Left hindlimb (tissue), 1 donor: Measurements from ENCODE around the gene AEBP1.

Experiments
- DNase-seq: peaks from one replicate; pipeline ENCODE4 v3.0.0-alpha.2; 2018

Gene AEBP1

DNA sequence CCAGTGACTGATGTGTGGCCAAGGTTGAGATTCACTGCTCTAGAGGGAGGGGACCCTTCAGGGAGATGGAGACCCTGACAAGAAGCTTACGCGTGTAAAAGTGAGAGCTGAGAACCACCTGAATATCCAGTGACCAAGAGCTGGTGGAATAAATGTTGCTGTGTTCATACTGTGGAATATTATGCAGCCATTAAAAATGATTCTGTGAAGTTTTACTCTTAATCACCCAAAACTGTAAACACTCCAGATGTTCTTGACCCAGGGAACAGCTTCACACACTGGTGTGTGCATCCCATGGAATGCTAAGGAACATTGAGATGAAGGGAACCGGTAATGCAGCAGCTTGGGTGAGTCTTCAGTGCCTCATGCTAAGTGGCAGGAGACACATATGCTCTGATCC is 17.5 kb upstream of the AEBP1 start:
- DNase-seq, result no peak

DNA sequence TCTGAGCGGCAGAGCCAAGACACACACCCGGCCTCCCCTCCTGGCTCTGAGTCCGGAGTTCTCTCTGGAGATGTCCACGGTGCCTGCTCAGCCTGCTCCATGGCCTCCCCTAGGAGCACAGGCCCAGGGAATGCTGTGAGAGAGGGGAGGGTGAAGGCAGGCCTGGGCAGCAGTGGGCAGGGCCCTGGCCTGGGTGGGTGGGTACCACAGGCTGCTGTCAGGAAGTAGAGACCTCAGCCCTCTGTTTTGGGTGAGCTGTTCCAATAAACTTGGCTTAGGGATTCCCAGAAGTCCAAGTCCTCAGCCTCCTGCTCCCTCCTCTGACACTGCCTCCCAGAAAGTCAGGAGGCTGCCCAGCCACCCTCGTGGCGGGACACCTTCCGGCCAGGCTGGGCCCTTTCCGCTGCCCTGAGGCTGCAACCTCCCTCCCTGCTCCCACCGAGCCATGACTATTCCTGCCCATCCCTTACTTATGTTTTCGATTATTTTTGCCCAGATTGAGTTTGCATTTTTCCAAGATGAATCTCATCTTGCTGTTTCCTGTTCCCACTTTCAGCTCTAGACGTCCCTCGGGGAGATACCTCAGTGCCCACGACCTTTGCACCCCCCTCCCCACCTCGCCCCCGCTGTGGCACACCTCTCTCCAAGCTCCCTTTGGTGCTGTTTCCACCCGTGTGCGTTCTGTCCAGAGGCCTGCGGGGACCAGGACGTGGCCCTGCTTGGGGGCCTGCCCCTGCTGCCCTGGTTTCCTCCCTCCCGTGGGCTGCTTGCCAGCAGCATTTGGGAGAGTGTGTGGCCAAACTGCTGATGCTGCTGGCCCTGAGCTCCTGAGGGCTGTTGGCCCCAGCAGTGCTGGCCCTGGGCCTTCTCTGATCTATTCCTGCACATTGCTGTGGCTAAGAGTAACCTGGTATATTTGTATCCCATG is 16.0 kb upstream of the AEBP1 start:
- no peak for DNase-seq

DNA sequence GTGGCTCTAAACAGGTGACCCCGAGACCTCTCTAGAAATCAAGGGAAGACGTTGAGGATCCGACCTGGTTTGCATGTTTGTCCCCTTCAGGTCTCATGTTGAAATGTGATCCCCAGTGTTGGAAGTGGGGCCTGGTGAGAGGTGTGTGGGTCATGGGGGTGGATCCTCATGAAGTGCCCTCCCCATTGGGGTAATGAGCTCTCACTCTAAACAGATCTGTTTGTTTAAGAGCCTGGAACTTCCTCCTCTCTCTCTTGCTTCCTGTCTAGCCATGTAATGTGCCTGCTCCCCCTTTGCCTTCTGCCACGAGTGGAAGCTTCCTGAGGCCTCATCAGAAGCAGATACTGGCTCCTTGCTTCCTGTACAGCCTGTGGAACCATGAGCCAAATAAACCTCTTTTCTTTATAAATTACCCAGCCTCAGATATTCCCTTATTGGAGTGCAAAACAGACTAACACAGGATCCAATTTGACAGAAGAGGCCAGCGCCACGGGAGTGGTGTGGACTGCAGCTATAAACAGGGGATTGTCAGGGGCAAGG is 11.0 kb upstream of the AEBP1 start:
- no peak for DNase-seq

DNA sequence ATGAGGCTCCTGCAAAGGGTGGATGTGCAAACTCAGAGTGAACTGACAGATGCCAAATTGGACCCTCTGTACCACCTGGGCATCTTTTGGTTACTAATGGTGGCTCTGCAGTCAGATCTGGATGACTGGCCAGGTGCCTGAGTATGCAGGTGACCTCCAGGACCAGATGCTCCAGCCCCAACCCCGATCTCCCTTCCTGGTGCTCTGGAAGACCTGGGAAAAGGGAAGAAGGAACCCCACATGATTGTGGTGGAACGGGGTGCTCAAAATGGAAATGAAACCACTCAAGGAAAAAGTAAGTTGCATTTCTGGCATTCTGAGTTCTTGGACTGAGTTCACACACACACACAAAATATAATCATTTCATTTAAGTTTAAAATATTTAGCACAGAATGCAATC is 9.8 kb upstream of the AEBP1 start:
- DNase-seq, result no peak

DNA sequence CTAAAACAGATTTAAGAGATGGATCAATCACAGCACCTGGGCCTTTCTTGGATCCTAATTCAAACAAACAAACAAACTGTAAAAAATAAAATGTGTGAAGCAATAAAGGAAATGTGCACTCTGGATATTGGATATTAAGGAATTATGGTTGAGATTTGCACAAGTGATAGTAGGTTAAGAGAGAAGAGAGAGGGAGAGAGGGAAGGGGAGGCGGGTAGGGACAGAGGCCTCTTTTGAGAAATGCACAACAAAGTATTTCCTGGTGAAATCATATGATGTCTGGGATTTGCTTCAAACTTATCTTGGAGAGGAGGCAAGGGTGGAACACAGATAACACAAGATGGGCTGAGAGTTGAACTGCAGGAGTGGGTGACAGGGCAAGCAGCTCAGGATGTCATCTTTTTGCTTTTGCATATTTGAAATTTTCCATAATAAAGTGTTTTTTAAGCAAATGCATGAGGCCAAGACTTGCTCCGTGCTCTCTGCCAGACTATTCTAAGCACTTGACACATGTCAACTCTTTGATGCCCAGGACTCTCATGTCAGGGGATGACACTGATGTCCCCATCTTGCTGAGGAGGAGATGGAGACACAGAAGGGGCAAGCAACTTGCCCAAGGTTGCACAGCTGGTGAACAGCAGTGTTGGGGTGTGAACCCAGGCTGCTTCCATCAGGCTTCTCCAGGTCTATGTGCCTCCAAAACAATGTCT is 9.1 kb upstream of the AEBP1 start:
- DNase-seq, result no peak

DNA sequence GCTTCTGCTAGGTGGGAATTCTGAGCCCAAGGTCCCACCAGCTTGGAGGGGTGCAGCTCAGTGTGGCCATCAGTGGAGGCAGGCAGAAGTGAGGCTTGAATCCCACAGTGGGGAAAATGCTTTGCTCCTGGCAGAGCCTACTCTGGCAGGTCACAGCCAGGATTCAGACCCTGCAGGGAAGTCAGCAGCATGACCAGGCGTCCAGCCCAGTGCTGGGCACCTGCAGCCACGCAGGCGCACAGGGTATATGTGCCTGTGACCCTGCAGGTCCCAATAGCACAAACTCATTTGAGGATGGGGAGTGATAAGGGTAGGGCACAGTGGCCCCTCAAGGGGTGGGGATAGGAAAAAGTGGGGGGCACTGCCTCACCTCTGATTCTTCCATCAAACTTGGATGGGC is 8.4 kb upstream of the AEBP1 start:
- no peak for DNase-seq

DNA sequence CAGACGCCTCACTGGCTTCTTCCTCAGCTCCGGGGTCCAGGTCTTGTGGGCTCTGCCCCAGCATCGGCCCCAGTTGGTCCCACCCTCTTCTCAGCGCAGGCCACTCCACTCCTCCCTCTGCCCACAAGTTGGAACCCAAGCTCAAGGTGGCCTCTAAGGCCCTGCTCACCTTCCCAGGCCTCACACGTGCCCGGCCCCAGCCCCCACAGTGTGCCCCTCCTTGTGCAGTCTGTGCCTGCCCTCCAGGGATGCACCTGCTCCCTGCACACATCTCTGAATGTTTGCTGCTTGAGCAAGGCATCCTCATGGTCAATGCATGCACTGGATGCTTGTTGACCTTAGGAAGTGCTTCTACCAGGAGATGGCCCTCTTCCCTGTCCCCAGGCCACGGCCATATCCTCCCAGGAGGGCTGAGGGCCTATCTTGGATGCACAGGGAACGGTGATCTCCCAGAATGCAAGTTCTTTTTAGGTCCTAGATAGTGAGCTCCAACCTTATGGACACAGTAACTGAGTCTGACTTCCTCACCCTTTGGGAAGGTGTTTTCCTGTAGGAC is 7.7 kb upstream of the AEBP1 start:
- DNase-seq, result no peak

DNA sequence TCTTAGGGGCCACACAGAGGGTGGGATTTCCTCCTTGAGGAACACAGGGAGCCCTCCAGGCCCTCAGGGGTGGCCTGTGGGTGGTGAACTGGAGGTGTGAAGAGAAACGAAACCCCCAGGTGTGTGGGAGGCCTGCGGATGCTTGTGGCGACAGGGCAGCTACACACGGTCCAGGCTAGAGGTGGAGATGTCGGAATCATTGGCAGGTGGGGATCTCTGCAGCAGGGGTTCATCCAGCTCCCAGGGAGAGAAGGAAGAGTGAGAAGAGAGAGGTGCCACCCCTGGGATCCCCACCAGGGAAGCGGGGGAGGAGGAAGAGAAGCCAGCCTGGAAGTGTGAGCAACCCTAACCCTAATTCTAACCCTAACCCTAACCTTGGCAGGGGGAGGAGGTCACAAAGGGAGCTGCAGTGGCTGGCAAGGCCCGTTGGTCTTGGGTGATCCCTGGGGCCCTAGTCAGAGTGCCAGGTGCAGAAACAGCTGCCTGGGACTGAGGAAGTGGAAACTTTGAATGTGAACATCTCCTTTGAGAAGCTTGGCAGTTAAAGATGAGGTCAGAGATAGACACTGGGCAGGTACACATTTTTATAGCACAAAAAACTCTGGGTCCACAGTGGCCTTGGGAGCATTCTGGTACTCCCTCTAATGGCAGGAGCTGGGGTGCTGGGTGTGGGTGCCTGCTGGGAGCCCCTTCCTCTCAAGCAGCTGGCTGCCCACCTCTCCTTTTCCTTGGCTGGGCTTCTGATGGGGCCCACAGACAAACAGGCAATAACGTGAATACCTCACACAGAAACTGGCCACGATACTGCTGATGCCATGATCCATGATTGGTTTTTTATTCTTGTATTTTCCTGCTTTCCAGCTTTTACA is 6.8 kb upstream of the AEBP1 start:
- no peak for DNase-seq

DNA sequence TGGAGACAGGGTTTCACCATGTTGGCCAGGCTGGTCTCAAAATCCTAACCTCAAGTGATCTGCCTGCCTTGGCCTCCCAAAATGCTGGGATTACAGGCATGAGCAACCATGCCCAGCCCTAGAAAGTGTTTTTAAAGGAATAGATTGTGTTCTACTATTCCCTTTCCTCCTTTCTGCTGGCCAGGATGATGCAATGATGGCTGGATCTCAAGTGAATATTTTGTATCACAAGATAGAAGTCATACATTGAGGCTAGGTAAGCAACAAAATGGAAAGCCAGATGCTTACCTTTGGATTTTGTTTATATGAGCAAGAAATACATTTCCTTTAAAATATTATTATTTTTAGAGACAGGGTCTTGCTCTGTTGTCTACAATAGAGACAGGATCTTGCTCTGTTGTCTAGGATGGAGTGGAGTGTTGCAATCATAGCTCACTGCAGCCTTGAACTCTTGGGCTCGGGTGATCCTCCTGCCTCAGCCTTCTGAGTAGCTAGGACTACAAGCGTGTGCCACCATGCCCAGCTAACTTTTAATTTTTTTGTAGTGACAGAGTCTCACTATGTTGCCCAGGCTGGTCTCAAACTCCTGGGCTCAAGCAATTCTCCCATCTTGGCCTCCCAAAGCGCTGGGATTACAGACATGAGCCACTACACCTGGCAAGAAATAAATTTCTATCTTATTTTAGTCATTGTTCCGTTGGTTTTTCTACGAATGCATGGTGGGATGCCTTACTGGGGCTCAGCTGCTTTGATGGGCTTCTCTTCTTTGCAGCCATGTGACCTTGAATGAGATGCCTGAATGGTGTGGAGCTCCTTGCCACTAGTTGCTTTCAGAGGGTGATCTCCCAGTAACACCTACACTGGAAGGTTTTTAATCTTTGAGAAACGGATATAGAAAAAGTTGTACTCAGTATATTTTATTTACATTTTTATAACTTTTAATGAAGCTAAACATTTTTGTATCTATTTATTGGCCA is 5.8 kb upstream of the AEBP1 start:
- no peak for DNase-seq

DNA sequence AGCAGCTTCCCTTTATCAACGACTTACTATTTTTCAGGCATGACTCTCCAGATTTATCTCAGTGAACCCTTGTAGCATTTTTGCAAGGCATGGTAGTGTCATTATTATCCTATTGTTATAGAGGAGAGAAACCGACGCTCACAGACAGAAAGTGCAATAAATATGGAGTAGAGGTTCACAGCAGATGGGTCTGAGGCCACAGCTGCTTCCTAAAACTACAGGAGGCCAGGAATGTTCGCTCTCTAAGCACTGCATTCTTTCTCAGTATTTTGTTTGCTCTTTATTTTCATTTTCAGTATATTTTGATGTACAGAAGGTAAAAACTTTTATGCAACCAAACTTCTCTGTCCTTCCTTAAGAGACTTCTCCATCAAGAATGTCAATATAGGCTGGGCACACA is 4.5 kb upstream of the AEBP1 start:
- DNase-seq, result no peak

DNA sequence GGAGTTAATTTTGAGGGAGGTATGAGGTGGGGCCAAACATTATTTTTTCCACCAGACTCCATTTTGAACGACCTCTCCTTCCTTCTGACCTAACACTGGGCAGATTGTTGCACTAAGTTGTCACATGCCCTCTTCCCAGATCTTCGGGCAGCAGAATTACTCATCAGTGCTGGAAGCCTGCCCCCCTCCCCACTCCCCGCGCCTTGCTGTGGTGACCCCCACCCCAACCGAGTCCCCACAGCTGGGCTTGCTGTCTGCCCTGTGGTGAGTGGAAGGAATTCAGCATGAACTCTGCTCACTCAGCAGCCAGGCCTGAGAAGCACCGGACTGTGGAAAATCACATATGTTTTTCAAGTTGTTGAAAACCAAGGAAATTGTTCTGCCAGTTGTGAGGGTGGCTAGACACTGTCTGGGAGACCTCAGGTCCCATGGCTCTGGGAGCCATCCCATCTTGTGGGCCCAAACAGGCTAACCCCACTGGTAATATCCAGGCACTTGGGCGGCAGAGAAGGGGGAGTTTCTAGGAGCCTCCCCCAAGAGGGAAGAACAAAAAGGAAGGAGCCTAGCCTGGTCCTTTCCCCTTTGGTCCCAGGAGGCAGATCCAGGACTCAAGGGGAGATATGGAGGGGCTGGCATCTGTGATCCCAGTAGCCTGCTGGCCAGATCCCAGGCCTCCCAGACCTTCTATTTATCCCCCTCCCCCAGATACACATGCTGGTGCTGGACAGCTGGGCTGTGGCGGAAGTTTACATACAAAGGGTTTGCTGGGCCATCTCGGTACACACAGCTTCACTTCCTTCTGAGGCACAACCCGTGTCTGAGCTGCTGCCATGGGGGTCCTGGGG is 3.5 kb upstream of the AEBP1 start:
- peak; percentile 85 for DNase-seq

DNA sequence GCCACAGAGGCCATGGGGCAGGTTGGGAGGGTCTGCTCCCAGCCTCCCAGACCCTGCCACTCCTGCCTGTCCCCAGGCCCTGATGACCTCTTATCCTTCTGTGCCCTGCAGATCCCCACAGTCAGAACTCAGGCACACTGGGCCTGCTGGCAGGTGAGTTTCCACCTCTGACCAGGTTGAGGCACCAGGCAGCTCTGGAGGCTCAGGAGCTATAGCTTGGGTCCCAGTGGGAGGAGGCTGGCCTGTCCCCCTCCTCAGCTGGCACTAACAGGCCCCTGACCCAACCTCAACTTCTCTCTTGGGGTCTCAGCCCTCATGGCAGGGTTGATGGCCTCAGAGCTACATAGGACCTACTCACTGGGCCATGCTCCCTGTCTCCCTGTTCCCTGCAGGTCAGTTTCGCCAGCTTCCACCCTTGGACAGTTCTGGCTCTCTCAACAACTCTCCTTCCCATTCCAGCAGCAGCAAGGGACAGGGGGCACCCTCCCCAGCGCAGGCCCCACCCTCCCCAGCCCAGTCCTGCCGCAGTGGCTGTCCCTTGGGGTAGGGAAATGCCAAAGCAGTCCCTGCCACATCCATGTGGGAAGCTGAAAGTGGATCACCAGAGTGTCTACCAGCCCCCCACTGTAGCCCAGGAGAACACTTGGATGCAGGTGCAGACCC is 2.7 kb upstream of the AEBP1 start:
- no peak for DNase-seq

DNA sequence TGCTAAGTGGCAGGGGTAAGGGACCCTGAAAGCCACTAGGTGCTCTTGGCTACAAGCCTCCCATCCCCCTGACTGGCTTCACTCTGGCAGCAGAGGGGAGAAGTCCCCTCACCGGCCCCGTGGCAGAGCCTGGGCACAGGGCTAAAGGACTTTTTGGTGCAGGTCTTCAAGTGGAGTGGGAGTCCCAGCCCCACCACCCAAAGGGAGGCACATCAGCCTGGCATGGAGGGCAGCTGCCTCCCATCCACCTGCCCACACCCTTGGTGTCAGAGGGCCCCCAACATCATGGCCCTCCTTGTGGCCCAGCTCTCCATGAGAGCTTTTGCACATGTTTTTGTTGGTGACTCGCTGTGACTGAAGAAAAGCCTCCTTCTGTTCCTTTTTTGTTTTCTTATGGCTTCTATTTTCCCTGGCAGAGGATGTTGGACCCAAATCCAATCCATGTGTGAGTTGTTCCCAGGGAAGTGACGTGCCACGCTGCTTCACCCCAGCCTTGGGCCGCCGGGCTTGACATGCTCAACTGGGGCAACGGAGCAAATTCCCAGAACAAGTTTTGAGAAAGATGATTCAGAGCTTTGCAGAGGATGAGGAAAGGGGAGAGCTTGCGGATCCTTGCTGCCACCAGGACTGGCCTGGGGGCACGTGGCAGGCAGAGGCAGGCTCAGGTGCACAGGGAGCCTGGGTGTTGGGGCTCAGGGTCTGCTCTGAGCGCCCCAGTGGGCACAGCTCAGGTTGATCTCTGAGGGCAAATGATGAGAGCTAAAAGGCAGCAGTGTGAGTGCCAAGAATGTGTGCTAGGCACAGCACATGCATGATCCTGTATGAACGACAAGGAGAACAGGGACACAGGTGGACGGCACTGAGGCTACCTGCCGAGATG is 1.9 kb upstream of the AEBP1 start:
- DNase-seq, result no peak

DNA sequence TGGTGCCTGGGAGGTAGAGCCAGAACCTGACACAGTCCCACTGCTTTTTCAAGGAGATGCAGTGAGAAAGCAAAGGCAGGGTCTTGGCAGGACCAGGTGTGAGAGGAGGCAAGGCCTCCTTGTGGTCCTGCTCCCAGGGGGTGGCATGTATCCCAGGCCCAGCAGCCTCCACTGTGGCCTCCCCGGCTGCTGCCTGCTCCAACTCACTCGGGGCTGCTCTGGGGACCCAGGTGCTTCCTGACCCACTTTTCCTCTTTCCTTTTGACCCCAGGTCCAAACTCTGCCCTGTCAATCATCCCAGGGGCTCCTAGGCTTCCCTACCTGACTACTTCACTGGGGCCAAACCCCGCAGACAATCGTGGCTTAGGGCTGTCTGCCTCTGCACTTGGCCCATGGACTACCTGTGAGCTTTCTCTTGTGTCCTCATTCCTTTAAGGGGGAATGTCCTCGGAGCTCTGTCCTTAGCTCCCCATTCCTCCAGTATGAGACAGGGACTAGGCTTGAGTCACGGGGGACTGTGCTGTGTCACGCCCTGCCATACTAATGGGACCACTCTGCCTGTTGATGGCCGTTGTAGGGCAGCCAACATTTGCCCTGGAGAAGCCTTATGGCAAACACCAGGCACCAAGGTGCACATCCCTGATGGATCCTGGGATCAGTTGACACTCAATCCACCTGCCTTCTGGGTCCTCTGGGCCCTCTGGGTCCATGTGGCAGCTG is 1.1 kb upstream of the AEBP1 start:
- DNase-seq, result no peak

DNA sequence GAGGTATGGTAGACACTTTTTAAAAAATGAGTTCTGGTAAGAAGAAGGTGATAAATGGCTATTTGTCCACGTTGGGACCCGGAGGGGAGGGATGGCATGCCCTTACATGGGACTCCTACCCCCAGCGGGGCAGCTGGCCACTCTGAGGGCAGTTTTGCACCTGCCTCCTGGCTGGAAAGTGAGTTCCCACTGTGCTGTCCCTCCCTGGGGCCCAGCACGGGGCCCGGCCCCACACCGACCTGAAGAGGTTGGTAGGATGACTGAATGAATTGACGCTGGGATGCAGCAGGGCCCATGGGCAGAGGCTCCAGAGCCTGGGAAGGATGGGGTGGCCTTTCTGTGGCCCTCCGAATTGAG is 601 bp upstream of the AEBP1 start:
- DNase-seq, result no peak

DNA sequence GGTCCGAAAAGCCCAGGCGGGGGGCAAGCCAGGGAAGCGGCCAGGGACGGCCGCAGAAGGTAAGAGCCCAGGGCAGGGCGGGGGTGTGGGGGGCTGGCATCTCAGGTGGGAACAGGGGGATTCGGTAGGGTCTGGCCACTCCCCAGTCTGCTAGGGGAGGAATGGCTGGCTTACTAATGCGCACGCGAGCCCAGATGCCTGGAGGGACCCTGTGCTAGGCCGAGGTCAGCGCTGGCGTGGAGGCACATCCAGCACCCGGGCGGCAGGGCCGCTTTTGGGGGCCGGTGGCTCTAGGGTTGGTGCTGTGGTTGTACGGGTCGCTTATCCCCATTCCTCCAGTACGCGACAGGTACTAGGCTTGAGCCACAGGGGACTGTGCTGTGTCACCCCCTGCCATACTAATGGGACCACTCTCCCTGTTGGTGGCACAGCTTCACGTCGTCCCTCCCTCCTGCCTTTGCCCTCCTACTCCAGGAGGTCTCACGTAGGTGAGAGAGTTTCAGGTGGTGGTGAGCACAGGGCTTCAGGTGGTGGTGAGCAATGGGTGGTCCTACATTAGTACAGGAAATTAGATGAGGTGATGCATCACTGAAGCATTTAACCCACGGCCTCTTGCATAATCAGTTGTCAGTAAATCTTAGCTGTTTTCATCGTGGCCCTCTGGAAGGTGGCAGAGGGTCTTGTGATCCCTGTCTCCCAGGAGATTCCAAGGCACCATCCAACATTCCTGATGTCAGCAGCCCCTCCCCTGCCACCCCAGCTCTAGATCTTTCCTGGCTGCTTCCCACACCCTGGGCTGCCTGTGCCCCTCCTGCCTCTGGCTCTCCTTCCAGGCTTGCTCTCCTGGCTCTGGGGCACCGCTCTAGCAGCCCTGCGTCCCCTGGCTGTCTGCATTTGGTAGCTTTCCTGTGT is 971 bp downstream of the AEBP1 start:
- DNase-seq, result no peak

DNA sequence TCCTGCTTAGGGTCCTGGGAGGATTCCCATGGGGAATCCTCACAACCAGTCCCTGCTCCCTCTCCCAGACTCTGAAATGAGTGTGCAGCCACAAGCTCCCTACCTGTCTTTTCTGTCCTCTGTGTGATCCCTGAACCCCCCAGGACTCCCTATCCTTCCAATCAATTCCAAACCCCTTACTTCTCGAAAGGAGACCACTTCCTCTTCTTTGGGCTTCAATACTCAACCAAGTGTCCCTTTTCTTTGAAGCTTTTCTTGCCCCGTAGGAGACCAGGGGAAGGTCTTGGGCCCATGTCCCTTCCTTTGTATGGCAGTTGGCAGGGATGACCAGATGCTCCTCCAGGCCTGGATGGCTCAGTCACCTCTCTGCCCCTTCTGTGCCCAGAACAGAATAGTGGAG is 1.7 kb downstream of the AEBP1 start:
- DNase-seq, result no peak
